Activated CD4-positive, alpha-beta T cell treated with anti-CD3 and anti-CD28 coated beads, Interleukin-2, amount 50 U/mL, for 1 hour (primary cell): ENCODE measurements around the gene BTN1A1.
"Not testable (repeated sequence)": the region's sequence is repeated elsewhere in the genome, so short reads cannot be mapped to it uniquely, and the experiment has no call there.

Experiments
- DNase-seq: peaks from one replicate; pipeline ENCODE4 v3.0.0-alpha.2; 2020

Gene BTN1A1

DNA sequence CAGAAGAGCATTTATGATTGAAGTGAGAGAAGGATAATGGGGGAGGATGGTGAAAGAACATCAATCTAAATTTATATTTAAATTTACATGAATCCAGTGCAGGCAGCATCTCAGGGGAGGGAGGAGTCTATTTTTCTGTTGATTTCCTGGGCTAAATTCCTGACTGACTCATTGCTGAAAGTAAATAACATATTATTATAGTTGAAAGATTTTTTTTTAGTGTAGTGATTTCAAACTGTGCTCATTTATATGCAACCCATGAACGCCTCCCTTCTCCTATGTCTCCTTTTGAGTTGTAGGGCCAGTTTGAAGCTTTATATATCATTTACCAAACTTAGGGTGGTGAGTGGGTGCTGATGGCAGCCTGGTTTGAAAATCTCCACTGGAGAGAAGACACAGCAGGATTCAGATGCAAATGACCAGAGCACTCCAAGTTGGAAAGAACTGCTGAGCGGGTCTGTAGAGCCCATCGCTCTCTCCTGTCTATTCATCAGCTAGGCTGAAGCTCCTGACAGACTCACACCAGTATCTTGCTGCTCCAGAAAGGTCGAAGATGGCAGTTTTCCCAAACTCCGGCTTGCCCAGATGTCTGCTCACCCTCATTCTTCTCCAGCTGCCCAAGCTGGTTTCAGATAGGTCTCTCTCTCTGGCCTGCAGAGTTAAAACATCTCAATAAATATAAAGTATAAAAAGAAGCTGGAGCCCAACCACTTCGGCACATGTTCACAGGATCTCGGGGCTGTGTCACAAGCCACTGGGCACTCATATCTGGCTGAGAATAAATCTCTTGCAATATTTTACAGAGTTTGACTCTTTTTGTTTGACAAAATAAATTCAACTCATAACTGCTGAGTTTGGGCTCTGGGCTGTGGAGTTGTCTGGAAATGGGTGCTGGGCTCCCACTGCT lies 24.0 kb upstream of the BTN1A1 start:
- no peak for DNase-seq

DNA sequence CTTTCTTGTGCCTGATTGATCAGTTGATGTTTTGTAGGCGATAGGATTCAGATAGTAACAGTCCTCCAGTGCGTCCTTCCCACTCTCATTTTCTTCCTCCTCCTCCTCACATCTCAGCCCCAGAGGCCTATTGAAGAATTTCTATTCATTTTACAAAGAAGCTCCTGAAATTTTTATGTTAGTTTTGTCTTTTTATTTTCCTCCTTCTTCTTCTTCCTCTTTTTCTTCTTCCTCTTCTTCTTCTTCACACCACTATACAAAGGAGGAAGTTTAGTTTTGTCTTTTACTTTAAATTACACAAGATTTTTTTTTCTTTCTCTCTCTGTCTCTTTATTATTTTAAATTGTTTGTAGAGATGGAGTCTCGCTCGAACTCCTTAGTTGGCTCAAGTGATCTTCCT lies 23.2 kb upstream of the BTN1A1 start:
- no peak for DNase-seq

DNA sequence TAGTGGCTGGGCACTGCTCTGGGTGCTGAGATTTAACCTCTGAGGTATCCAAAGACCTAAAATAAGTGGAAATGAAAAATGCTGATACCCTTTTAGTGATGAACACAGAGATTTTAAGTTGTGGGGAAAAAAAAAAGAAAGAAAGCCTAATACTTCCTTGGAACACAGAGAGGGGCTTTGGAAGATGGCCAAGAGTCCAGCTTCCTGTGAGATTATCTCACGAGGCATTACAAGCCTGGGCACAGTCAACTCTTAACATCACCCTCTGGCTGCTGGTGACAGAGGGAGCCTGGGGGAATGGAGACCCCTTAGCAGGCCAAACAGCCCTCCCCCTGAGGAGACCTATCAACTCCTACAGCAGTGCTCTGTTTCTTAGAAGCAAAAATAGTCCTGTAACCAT lies 22.7 kb upstream of the BTN1A1 start:
- no peak for DNase-seq

DNA sequence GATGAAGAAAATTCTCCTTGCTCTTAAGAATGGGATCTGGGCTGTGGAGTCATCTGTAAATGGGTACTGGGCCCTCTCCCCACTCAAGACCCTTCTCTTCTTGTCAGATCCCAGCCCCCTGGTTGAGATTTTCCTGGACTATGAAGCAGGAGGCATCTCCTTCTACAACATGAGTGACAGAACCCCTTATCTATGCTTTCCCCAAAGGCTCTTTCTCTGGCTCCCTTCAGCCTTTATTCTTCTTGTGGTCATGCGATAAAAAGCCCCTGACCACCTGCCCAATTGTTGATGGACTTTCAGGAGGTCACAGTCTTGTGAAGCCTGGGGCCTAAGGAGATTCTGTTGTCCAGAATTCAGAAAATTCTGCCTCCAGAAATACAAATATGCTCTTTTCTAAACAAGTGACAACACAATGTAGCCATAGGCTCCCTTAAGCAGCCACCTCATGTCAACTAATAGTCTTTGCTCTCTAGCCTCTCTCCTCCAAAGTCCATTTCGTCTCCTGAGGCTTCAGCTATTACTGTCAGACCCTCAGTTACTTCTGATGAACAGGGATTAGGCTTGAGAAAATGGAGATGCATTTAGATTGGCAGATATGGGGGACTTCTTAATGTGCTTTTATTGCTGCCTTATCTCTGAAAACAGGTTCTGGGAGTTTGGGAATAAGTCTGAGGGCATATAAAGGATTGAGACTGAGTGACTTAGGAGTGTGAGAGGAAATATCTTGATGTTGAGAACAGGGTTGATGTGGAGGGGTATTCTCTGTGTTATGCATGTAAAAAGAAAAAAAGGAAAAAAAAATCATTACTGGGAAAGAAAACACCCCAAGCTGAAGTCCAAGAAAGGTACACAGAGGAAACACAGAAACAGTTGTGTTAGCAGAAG lies 21.8 kb upstream of the BTN1A1 start:
- no peak for DNase-seq

DNA sequence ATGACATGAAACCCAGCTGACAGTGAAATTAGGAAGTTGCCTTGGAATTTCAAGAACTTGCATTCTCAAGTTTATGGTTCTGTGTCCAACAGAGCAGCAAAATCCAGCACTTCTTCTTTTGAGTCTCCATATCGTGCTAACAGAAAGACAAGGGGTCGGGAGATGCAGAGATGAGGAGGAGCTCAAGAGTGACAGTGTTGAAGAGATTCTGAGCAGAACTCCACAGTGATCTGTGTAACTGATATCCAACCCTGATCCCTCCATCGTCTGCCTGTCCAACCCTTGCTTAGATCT lies 21.2 kb upstream of the BTN1A1 start:
- no peak for DNase-seq

DNA sequence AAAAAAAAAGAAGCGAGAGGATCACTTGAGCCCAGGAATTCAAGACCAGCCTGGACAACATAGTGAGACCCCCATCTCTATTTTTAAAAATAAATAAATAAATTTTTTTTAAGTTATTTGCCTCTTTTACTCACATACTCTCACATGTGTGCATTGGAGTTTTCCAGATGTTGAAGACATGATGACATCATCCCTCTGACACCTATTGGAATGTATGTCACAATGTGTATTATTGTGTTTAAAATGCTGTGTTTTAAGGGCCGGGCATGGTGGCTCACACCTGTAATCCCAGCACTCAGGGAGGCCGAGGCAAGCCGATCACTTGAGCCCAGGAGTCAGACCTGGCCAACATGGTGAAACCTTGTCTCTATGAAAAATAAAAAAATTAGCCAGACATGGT lies 17.8 kb upstream of the BTN1A1 start:
- no peak for DNase-seq

DNA sequence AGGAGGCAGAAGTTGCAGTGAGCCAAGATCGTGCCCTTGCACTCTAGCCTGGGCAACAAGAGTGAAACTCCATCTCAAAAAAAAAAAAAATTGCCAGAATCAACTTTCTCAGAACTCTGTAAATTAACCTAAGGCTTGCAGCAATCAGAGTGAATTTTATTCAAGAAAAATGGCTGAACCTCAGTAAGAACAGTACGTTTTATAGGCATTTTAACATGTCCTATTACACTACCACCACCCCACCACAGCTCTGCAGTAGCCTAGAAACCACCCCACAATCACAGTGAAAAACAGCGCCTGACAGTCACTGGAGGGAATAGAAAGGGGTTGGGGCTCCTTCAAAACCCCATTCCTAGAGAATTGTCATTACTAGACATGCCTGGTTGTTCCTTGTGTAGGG lies 16.4 kb upstream of the BTN1A1 start:
- DNase-seq: no peak

DNA sequence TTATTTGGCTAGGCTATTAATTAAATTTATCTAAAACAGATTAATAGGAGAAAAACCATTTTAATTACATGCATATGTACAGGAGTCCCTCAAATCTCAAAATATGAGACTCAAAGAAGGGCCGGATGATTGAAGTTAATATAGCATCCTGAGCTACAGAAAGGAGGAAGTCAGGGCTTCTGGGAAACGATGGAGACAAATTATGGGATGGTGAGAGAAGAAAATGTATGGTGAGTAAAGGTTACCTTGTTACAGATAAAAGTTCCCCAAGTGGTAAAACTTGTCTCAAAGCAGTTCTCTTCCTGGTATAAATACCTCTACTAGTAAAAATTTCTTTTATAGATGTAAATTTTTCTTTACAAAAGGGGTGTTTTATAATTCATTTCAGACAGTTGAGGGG lies 15.9 kb upstream of the BTN1A1 start:
- no peak for DNase-seq

DNA sequence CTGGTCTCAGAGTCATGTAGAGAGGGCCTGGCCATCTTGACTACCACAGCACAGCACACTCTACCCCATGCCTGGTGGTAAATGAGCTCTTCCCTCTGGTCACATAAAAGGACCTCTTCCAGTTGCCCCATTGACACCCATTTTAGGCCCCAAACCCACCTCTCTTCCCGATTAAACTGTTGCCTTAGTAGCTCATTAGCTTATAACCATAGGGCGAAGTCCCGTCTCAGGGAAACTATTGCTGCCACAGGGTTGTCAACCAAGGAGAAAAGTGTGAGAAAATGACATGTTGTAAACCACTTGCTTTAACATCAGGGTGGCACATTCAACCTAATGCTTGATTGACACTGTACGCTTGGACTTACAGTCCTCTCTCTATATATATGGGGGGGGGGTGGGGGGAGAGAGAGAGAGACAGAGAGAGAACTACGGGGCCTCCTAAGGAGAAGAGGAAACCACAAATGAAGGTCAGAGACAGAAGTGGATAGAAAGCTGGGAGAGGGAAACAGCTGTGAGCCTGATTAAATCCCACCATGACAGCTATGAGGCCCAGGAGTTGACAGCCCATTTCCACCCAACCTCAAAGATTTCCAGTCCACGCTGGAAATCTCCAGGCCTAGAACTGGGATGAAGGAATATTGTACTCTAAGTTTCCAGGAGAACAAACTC lies 14.9 kb upstream of the BTN1A1 start:
- no peak for DNase-seq

DNA sequence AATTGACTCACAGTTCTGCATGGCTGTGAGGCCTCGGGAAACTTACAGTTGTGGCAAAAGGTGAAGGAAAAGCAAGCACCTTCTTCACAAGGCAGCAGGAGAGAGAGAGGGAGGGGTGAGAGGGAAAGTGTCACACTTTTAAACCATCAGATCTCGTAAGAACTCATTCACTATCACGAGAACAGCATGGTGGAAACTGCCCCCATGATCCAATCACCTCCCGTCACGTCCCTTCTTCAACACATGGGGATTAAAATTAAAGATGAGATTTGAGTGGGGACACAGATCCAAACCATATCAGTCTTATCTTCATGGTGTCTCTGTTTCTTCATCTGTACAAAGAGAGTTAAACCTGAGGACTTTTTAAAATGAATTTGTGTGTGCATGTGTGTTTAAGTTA lies 13.7 kb upstream of the BTN1A1 start:
- no peak for DNase-seq

DNA sequence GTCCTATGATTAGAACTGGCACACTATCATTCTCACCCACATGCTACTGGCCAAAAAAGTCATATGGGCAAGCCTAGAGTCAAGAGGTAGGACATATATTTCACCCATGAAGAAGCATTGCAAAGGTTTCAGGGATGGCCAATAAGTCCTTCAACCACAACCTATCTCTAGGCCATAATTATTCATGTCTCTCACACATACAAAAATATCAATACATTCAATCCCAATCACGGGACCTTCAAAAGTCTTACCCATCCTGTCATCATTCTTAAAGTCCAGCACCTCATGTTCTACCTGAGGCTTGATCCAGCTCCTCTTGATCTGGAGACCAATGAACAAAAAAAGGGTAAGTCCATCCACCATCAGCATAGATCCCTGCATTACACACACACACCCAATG lies 12.6 kb upstream of the BTN1A1 start:
- DNase-seq: no peak

DNA sequence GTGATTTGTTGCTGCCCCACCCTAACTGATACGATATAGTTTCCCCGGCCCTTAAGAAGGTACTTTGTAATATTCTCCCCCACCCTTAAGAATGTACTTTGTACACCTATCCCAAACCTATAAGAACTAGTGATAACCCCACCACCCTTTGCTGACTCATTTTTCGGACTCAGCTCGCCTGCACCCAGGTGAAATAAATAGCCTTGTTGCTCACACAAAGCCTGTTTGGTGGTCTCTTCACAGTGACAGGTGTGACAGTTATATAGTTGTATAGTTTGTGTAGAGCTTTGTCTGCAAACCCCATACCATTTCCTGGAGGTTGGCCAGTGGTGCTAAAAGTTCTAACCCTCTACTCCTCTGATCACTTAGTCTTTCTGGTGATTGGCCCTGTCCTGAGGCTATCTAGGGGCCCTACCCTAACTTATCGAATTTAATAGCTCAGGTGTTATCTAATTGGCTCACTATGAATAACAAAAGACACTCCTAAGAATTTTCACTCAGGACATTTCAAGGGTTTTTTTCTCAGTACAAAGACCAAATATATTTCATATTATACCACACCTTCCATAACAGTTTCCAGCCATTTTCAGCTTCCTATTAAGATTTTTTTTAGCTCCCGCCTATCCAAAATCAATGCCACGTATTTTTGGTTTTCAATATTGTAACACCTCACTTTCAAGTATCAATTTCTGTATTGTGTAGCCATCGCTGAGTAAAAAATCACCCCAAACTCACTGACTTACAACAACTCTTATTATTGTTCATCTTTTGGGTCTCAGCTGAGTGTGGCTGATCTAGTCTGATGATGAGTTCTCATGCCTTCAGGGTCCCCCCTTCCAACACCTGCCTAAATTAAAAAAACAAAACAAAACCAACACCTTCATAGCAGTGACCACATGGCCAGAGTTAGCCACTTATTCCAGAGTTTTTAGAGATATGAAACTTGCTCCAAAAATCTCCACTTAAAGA lies 9.8 kb upstream of the BTN1A1 start:
- DNase-seq: no peak

DNA sequence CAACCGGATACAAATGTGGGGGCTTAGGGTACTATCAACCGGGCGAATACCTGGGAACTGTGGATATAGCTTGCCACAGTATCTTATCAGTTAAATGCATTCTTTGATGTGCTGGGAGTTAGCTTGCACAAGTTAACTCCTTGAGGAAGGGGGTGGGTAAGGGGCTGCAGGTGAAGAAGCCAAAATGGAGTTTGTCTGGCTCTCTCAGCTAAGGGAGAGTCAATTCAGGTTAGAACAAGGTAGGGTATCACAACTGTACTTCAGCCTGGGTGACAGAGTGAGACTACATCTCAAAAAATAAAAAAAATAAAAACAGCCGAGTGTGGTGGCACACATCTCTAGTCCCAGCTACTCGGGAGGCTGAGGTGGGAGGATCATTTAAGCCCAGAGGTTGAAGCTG lies 8.5 kb upstream of the BTN1A1 start:
- DNase-seq: no peak

DNA sequence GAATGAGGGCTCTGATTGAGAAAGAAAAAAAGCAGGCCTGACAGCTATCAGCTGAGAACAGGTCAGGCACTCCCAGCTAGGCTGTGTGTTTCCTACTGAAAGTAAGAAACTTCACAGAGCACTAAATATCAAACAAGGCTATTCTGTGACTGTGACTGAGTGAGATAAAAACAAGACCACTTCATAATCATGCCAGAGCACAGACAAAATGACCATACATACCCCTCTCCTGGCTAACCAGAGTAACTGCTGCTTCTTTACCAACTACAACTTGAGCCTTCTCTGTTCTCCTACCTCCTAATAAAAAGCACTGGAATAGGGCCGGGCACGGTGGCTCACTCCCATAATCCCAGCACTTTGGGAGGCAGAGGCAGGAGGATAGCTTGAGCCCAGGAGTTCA lies 6.8 kb upstream of the BTN1A1 start:
- DNase-seq: no peak

DNA sequence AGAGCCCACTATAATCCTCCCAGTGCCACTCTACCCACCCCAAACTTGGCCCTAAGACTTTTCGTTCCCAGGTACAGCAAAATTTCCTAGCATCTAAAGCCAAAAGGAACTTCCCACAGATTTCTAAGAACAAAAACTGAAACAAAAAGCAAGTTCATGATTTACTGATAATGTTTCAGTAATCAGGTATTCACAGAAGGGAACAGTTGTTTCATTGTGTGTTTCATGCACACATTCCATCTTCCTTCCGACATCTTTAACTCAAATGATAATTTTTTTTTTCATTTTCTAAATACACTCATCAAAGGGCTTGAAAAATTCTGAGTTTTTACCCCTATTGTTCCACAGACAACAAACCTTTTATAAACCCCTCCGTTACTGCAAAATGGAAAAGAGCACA lies 6.0 kb upstream of the BTN1A1 start:
- no peak for DNase-seq

DNA sequence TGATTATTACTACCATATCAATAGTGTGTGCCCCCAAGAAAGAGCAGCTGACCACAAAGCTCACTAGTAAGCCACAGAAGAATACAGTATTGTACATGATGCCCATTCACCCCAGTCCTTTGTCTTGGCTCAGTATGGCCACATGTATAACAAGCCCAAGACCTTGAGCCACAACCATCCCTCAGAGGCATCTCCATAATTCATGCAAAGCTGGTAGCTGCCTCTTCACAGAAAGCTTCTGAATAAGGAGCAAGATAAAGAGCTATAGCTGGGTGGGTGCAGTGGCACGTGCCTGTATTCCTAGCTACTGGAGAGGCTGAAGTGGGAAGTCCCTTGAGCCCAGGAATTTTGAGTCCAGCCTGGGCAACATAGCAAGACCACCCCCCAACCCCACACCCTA lies 4.8 kb upstream of the BTN1A1 start:
- no peak for DNase-seq

DNA sequence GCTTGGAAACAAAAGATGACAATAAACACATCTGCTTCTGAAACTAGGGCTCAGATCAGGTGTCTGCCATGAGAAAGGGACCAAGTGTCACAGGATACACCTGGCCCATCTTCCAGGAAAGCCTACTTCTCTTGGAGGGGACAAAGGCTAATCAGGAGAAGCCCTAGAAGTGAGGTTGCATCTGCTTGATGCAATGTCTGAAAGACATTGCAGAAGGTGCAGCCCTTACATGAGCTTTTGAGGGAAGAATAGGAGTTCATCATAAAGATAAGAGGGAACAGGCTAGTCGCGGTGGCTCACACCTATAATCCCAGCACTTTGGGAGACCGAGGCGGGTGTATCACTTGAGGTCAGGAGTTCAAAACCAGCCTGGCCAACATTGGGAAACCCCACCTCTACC lies 2.5 kb upstream of the BTN1A1 start:
- DNase-seq: no peak

DNA sequence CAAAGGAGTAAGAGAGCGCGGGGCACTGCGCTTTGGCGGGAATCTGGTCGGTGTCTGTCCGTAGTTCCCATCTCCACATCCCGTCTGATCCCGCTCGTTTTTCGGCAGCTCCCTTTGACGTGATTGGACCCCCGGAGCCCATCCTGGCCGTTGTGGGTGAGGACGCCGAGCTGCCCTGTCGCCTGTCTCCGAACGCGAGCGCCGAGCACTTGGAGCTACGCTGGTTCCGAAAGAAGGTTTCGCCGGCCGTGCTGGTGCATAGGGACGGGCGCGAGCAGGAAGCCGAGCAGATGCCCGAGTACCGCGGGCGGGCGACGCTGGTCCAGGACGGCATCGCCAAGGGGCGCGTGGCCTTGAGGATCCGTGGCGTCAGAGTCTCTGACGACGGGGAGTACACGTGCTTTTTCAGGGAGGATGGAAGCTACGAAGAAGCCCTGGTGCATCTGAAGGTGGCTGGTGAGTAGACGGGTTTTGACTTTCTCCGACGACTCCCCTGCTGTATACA lies 1.4 kb downstream of the BTN1A1 start:
- peak; percentile 22 for DNase-seq

DNA sequence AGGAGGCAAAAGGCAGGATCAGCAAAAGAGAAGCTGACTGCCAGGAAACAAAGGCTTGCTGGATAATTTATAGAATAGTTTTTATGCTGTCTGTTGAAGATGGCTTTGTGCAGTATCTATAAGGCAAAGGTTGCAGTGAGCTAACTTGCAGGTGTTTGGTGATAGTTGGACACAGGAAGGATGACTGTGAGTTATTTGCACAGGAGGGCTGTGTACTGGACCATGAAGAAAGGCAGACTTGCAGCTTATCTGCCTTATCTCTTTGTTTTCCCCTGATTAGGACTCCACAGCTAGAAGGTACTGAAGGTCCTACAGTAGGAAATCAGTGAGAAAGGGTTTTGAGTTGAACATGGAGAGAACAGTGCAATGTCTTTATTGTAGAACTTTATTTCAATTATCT lies 2.1 kb downstream of the BTN1A1 start:
- no peak for DNase-seq

DNA sequence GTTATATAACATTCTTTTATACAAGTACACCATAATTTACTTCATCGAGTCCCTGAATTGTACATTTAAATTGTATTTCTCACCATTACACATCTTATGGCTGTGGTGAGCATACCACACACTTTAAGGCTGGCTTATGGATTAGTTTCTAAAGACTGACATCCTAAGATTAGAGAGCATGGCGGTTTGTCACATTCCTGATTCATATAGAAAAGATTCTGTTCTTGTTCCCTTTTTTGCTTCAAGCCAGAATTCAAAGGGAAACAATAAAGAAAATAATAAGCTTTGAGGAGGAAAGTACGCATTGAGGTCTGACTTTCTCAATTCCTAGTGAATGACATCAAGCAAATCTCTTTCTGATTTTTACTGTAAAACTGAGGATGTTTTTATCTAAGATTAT lies 2.5 kb downstream of the BTN1A1 start:
- DNase-seq: no peak

DNA sequence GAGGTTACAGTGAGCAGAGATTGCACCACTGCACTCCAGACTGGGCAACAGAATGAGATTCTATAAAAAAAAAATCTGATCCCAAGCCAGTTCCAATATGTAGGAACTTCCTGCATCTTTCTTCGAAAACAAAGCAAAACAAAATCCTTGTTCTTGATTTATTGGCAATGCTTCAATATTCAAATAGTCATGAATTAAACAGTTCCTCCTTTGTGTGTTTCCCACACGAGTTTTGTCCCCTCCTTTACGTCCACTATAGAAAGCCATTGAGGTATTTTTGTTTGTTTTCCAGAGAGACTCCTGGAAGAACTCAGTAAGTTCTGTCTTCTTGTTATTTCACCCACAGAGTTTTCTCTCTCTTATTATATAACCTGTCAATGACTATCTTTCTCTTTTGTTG lies 7.6 kb downstream of the BTN1A1 start:
- no peak for DNase-seq

DNA sequence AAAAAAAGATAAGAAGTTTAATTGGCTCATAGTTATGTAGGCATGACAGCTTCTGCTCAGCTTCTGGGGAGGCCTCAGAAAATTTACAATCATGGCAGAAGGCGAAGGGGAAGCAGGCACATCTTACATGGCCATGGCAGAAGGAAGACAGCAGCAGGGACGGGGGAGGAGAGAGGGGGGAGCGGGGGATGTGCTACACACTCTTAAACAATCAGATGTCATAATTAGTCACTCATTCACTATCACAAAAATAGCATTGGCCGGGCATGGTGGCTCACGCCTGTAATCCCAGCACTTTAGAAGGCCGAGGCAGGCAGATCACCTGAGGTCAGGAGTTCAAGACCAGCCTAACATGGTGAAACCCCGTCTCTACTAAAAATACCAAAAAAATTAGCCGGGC lies 10.9 kb downstream of the BTN1A1 start:
- DNase-seq: not testable (repeated sequence)
